Hepatocyte (in vitro differentiated cells): ENCODE data around the gene NHLRC1. TPM values are rescaled to one million over a fixed set of nuclear protein-coding genes. Genes with fewer than 3 reads are reported as not detected.

Experiments
- DNase-seq: peaks from one replicate; pipeline ENCODE4 v3.0.0-alpha.2; 2016; ENCODE audit warnings: low spot score
- H2AFZ ChIP-seq: fragments of 200-600 bp; sonication (generic); 2 replicates; pipeline ENCODE4 v1.6.0; 2016; ENCODE audit warnings: antibody characterized with exemption, mild to moderate bottlenecking
- H3K27ac ChIP-seq: fragments of 200-600 bp; sonication (generic); 2 replicates; pipeline ENCODE4 v1.5.1; 2016; ENCODE audit warnings: mild to moderate bottlenecking
- H3K27me3 ChIP-seq: fragments of 200-600 bp; sonication (generic); 2 replicates; pipeline ENCODE4 v1.6.1; 2016
- H3K36me3 ChIP-seq: fragments of 200-600 bp; sonication (generic); replicated peaks from 2 replicates; pipeline ENCODE4 v1.5.1; 2016; ENCODE audit warnings: low read depth; ENCODE audit not compliant: insufficient read depth
- H3K4me1 ChIP-seq: fragments of 200-600 bp; sonication (generic); 2 replicates; pipeline ENCODE4 v1.5.1; 2016; ENCODE audit warnings: mild to moderate bottlenecking, moderate library complexity; ENCODE audit not compliant: insufficient read depth
- H3K4me2 ChIP-seq: fragments of 200-600 bp; sonication (generic); 2 replicates; pipeline ENCODE4 v1.6.0; 2016
- H3K4me3 ChIP-seq: fragments of 200-600 bp; sonication (generic); 2 replicates; pipeline ENCODE4 v1.5.1; 2016; ENCODE audit warnings: mild to moderate bottlenecking
- H3K79me2 ChIP-seq: fragments of 200-600 bp; sonication (generic); 2 replicates; pipeline ENCODE4 v1.6.0; 2017; ENCODE audit warnings: mild to moderate bottlenecking
- H3K9me2 ChIP-seq: fragments of 200-600 bp; sonication (generic); replicated peaks from 2 replicates; pipeline ENCODE4 v1.6.0; 2017; ENCODE audit warnings: mild to moderate bottlenecking; ENCODE audit not compliant: insufficient read depth
- H3K9me3 ChIP-seq: fragments of 200-600 bp; sonication (generic); 2 replicates; pipeline ENCODE4 v1.5.1; 2016; ENCODE audit warnings: low read depth, mild to moderate bottlenecking
- H4K20me1 ChIP-seq: fragments of 200-600 bp; sonication (generic); 2 replicates; pipeline ENCODE4 v1.6.0; 2016; ENCODE audit warnings: mild to moderate bottlenecking; ENCODE audit not compliant: insufficient read depth, poor library complexity, severe bottlenecking
- CTCF ChIP-seq: fragments of 200-600 bp; sonication (generic); IDR thresholded peaks from 2 replicates; pipeline ENCODE4 v1.5.1; 2016; ENCODE audit warnings: antibody characterized with exemption, mild to moderate bottlenecking; ENCODE audit not compliant: poor library complexity
- EZH2 ChIP-seq: fragments of 200-600 bp; sonication (generic); IDR thresholded peaks from 2 replicates; pipeline ENCODE4 v1.6.1; 2016; ENCODE audit warnings: antibody characterized with exemption, mild to moderate bottlenecking, borderline replicate concordance
- EZH2phosphoT487 ChIP-seq: fragments of 200-600 bp; sonication (generic); IDR thresholded peaks from one replicate; pipeline ENCODE4 v1.6.1; 2018; ENCODE audit warnings: antibody characterized with exemption, mild to moderate bottlenecking, low read depth, moderate library complexity; ENCODE audit not compliant: unreplicated experiment, severe bottlenecking
- WGBS: methylation state at CpG from one replicate; pipeline ENCODE4 v1.1.6; 2016; ENCODE audit warnings: low lambda C conversion rate; ENCODE audit errors: missing lambda C conversion rate; 5-methylcytosine and 5-hydroxymethylcytosine counted together
- polyA plus RNA-seq: library from polyadenylated mRNA; unstranded; fragments of >200 nt; fragmentation: Nextera tagmentation; extraction: Ambion mirVana; gene quantifications from 2 replicates; pipeline ENCODE4 v1.2.1, GENCODE V29; 2016
- total RNA-seq: library from RNA; depleted of rRNA; stranded (reverse); fragments of >200 nt; gene quantifications from 2 replicates; pipeline ENCODE4 v1.2.3, GENCODE V29; 2014

NHLRC1 gene
- total and polyA plus RNA-seq, 2 experiments from 2014 or later = 1.5 to 1.6 TPM

GRCh38 chr6:18078866-18079265, 43.6 kb downstream of the NHLRC1 start:
- H3K36me3 ChIP-seq = no peaks in the 10 kb centered on the region
- no peaks in the 10 kb centered on the region for H3K9me2 ChIP-seq
- no peak overlapping the region for H2AFZ ChIP-seq
- no peak for TF ChIP-seq EZH2
- no peak for TF ChIP-seq EZH2phosphoT487
- no peak for TF ChIP-seq CTCF
- H4K20me1 ChIP-seq = no peaks in the 10 kb centered on the region
- no peaks in the 10 kb centered on the region for H3K27me3 ChIP-seq
- no peaks in the 10 kb centered on the region for H3K4me1 ChIP-seq
- no peak overlapping the region for H3K27ac ChIP-seq
- no peaks in the 10 kb centered on the region for H3K9me3 ChIP-seq
- no peaks in the 10 kb centered on the region for H3K79me2 ChIP-seq
- no peak overlapping the region for H3K4me3 ChIP-seq
- H3K4me2 ChIP-seq = no peak overlapping the region
- WGBS = 94% methylated on average over 3 of the region's 3 CpGs
- DNase-seq = no peak

GRCh38 chr6:18076231-18076630, 46.2 kb downstream of the NHLRC1 start:
- H3K27me3 ChIP-seq = no peaks in the 10 kb centered on the region
- H3K4me3 ChIP-seq = no peak overlapping the region
- H3K36me3 ChIP-seq = no peaks in the 10 kb centered on the region
- no peak overlapping the region for H3K27ac ChIP-seq
- H4K20me1 ChIP-seq = no peaks in the 10 kb centered on the region
- no peaks in the 10 kb centered on the region for H3K79me2 ChIP-seq
- 89% methylated on average over 4 of the region's 4 CpGs for WGBS
- TF ChIP-seq CTCF (no peak), EZH2 (no peak), EZH2phosphoT487 (no peak)
- H3K4me1 ChIP-seq = no peaks in the 10 kb centered on the region
- H3K9me3 ChIP-seq = no peaks in the 10 kb centered on the region
- H2AFZ ChIP-seq = no peak overlapping the region
- DNase-seq = no peak
- H3K4me2 ChIP-seq = no peak overlapping the region
- H3K9me2 ChIP-seq = no peaks in the 10 kb centered on the region

- Histone ChIP-seq H3K27me3 (no peaks in the 10 kb centered on the region), H3K27ac (no peak overlapping the region), H3K4me2 (no peak overlapping the region), H3K9me2 (no peaks in the 10 kb centered on the region), H2AFZ (no peak overlapping the region), H3K9me3 (no peaks in the 10 kb centered on the region), H3K4me3 (no peak overlapping the region), H4K20me1 (no peaks in the 10 kb centered on the region), H3K4me1 (no peaks in the 10 kb centered on the region), H3K36me3 (no peaks in the 10 kb centered on the region), H3K79me2 (no peaks in the 10 kb centered on the region)
- DNase-seq = no peak
- TF ChIP-seq EZH2 (no peak), EZH2phosphoT487 (no peak), CTCF (no peak)
These were observed 49.6 kb downstream of the NHLRC1 start for GRCh38 chr6:18072841-18073240.

- Histone ChIP-seq H3K79me2 (no peaks in the 10 kb centered on the region), H3K27ac (no peak overlapping the region), H3K4me2 (no peak overlapping the region), H2AFZ (no peak overlapping the region), H3K4me3 (no peak overlapping the region), H3K9me2 (no peaks in the 10 kb centered on the region), H3K4me1 (no peaks in the 10 kb centered on the region), H3K36me3 (no peaks in the 10 kb centered on the region), H3K9me3 (no peaks in the 10 kb centered on the region), H4K20me1 (no peaks in the 10 kb centered on the region), H3K27me3 (no peaks in the 10 kb centered on the region)
- TF ChIP-seq CTCF (no peak), EZH2phosphoT487 (no peak), EZH2 (no peak)
- no peak for DNase-seq
- WGBS = 90% methylated on average over 9 of the region's 9 CpGs
These were observed 52.0 kb downstream of the NHLRC1 start for GRCh38 chr6:18070486-18070885.
